Measurements from ENCODE around the gene ANKS1A. TPM values are rescaled to one million over a fixed set of nuclear protein-coding genes. Genes with fewer than 3 reads are reported as not detected.

The ANKS1A gene
- total RNA-seq, 1 experiment from 2014 or later = 26.5 TPM

- peak overlapping the region; percentile 65 to 87 (median 76); a peak in 5 of 7 replicates for H3K27ac Mint-ChIP-seq
Measured at GRCh38 chr6:35089216-35089934, 200.3 kb downstream of the ANKS1A start.

More at GRCh38 chr6:35089216-35089934, 200.3 kb downstream of the ANKS1A start:
- no peak overlapping the region for H3K9ac ChIP-seq (ENCODE audit: extremely low read depth, insufficient read length, low read length)
- Mint-ChIP-seq H3K36me3 (ENCODE audit: insufficient read depth in 1 of 3, low read depth in 3 of 3) (peaks cover 15 to 40% (median 36%) of the 10 kb centered on the region in 3 experiments; a peak in 6 of 7 replicates), H3K27me3 (ENCODE audit: low read depth) (no peaks in the 10 kb centered on the region), H3K4me1 (peaks cover 21 to 22% of the 10 kb centered on the region in 2 experiments), H3K9me3 (no peaks in the 10 kb centered on the region), H3K4me3 (no peak overlapping the region)
- no peak overlapping the region for H3K4me2 ChIP-seq (ENCODE audit: insufficient read depth, insufficient read length, low read length)
- no peak overlapping the region for H3T11ph ChIP-seq (ENCODE audit: low read length)
- no peak overlapping the region for H2BK120ac ChIP-seq (ENCODE audit: low read depth, low read length, poor library complexity, severe bottlenecking)
- no peak overlapping the region for H2BK20ac ChIP-seq (ENCODE audit: low read depth, low read length, poor library complexity, severe bottlenecking)
- H3K9me3 ChIP-seq (ENCODE audit: control insufficient read depth, low read depth, low read length) = no peaks in the 10 kb centered on the region
- no peaks in the 10 kb centered on the region for H4K20me1 ChIP-seq (ENCODE audit: control insufficient read depth, insufficient read depth, insufficient read length)
- no peak for DNase-seq
- H3K4ac ChIP-seq (ENCODE audit: low read depth, low read length) = no peak overlapping the region
- H3K18ac ChIP-seq (ENCODE audit: insufficient read length, low read depth, low read length) = no peak overlapping the region
- no peaks in the 10 kb centered on the region for H3K23me2 ChIP-seq (ENCODE audit: insufficient read length, low read depth, low read length, poor library complexity, severe bottlenecking)
- no peak overlapping the region for H2BK5ac ChIP-seq (ENCODE audit: insufficient read length, low read length)
- H3K23ac ChIP-seq (ENCODE audit: insufficient read length, low read depth, low read length) = no peak overlapping the region
- no peak overlapping the region for H2AFZ ChIP-seq (ENCODE audit: low read length)
- no peak overlapping the region for H3K14ac ChIP-seq (ENCODE audit: insufficient read depth, low read length)
- no peak overlapping the region for H4K5ac ChIP-seq (ENCODE audit: insufficient read length, low read depth, low read length)
- no peaks in the 10 kb centered on the region for H3K79me1 ChIP-seq (ENCODE audit: insufficient read depth, low read depth, low read length, poor library complexity, severe bottlenecking)
- no peaks in the 10 kb centered on the region for H3K4me1 ChIP-seq (ENCODE audit: insufficient read depth, low read length)
- no peak overlapping the region for H3K27ac ChIP-seq (ENCODE audit: insufficient read length, low read depth, low read length)
- H3K27me3 ChIP-seq (ENCODE audit: insufficient read depth, low read length) = no peaks in the 10 kb centered on the region
- H4K91ac ChIP-seq (ENCODE audit: insufficient read length, low read depth, low read length) = no peak overlapping the region
- H2BK12ac ChIP-seq (ENCODE audit: insufficient read length, low read depth, low read length) = no peak overlapping the region
- H4K8ac ChIP-seq (replicated peaks; ENCODE audit: insufficient read length, low read depth, low read length) = no peak overlapping the region
- H2AK5ac ChIP-seq (ENCODE audit: insufficient read length, low read length) = no peak overlapping the region
- no peaks in the 10 kb centered on the region for H3K79me2 ChIP-seq (ENCODE audit: insufficient read depth, low read length)
- TF ChIP-seq CTCF (conservative IDR thresholded peaks at IDR 0.05) = no peak
- no peak overlapping the region for H2BK15ac ChIP-seq (ENCODE audit: low read depth, low read length)
- no peak overlapping the region for H3K56ac ChIP-seq (ENCODE audit: insufficient read length, low read depth, low read length)
- WGBS (ENCODE audit: extremely low coverage, insufficient read length, low lambda C conversion rate) = no CpG with 5 or more reads among the region's 19 CpGs

Data from H9 (cell line).